ENCODE results near the gene DPYSL3. TPM values are rescaled to one million over a fixed set of nuclear protein-coding genes. Genes with fewer than 3 reads are reported as not detected.
A peak's percentile ranks its signal among the peaks of the same experiment; 100 is the strongest.

Gene DPYSL3
- total RNA-seq, 1 experiment from 2014 or later = 17.2 TPM

GRCh38 chr5:147382776-147383175, 127.1 kb downstream of the DPYSL3 start:
- Histone ChIP-seq H3K4me2 (ENCODE audit: low read length) (peak overlapping the region; percentile 44), H3K27me3 (ENCODE audit: insufficient read depth, low read length) (no peaks in the 10 kb centered on the region), H3K9me2 (ENCODE audit: insufficient read depth) (no peaks in the 10 kb centered on the region), H3K9ac (ENCODE audit: low read length) (no peak overlapping the region), H3K4me1 (ENCODE audit: control insufficient read depth in 1 of 2, insufficient read depth in 2 of 2, low read length in 2 of 2) (peaks cover 0 to 6% of the 10 kb centered on the region in 2 experiments; a peak in 3 of 4 replicates), H3K27ac (ENCODE audit: low read depth, low read length) (no peak overlapping the region; the same call in 1 of the 2 replicates), H2AFZ (ENCODE audit: low read depth, low read length, poor library complexity, severe bottlenecking) (peak overlapping the region; percentile 57), H3K79me2 (ENCODE audit: insufficient read depth, low read length) (no peaks in the 10 kb centered on the region), H3K9me3 (ENCODE audit: control insufficient read depth in 1 of 2, insufficient read depth in 1 of 2, low read depth in 1 of 2, low read length in 2 of 2) (no peaks in the 10 kb centered on the region), H3K36me3 (ENCODE audit: control insufficient read depth in 1 of 2, insufficient read depth in 2 of 2, low read length in 2 of 2) (no peaks in the 10 kb centered on the region), H4K20me1 (ENCODE audit: insufficient read depth) (no peaks in the 10 kb centered on the region), H3K4me3 (replicated peaks in 1 of 2; ENCODE audit: low read depth in 1 of 2, low read length in 2 of 2) (peak overlapping the region; percentile 16 to 25; a peak in 2 of 4 replicates)
- intact Hi-C loops (cut with micrococcal nuclease) = no loop called here
- RAD21 ChIA-PET (ENCODE audit: low non-redundant PET in 1 of 2, low total read pairs in 2 of 2, uncharacterized antibody in 2 of 2, unreplicated experiment in 2 of 2) = no interaction called here
- peak; percentile 41; the same call in 1 of the 2 replicates for TF ChIP-seq POLR2AphosphoS5 (IDR thresholded peaks at IDR 0.05; ENCODE audit: low read depth, low read length)
- no peak for TF ChIP-seq SIN3A (IDR thresholded peaks at IDR 0.05; ENCODE audit: low read depth)
- TF ChIP-seq, protein P1, sequence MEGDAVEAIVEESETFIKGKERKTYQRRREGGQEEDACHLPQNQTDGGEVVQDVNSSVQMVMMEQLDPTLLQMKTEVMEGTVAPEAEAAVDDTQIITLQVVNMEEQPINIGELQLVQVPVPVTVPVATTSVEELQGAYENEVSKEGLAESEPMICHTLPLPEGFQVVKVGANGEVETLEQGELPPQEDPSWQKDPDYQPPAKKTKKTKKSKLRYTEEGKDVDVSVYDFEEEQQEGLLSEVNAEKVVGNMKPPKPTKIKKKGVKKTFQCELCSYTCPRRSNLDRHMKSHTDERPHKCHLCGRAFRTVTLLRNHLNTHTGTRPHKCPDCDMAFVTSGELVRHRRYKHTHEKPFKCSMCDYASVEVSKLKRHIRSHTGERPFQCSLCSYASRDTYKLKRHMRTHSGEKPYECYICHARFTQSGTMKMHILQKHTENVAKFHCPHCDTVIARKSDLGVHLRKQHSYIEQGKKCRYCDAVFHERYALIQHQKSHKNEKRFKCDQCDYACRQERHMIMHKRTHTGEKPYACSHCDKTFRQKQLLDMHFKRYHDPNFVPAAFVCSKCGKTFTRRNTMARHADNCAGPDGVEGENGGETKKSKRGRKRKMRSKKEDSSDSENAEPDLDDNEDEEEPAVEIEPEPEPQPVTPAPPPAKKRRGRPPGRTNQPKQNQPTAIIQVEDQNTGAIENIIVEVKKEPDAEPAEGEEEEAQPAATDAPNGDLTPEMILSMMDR (IDR thresholded peaks at IDR 0.05 in 2 of 3, conservative IDR thresholded peaks at IDR 0.05 in 1 of 3; ENCODE audit: borderline replicate concordance in 1 of 3, insufficient read depth in 1 of 3, low read depth in 2 of 3, low read length in 2 of 3) = no peak
- TF ChIP-seq YY1 (IDR thresholded peaks at IDR 0.05; ENCODE audit: extremely low read depth, insufficient replicate concordance, low read depth, low read length) = no peak
- TF ChIP-seq EZH2phosphoT487 (IDR thresholded peaks at IDR 0.05; ENCODE audit: borderline replicate concordance) = no peak
- TF ChIP-seq, protein P2, sequence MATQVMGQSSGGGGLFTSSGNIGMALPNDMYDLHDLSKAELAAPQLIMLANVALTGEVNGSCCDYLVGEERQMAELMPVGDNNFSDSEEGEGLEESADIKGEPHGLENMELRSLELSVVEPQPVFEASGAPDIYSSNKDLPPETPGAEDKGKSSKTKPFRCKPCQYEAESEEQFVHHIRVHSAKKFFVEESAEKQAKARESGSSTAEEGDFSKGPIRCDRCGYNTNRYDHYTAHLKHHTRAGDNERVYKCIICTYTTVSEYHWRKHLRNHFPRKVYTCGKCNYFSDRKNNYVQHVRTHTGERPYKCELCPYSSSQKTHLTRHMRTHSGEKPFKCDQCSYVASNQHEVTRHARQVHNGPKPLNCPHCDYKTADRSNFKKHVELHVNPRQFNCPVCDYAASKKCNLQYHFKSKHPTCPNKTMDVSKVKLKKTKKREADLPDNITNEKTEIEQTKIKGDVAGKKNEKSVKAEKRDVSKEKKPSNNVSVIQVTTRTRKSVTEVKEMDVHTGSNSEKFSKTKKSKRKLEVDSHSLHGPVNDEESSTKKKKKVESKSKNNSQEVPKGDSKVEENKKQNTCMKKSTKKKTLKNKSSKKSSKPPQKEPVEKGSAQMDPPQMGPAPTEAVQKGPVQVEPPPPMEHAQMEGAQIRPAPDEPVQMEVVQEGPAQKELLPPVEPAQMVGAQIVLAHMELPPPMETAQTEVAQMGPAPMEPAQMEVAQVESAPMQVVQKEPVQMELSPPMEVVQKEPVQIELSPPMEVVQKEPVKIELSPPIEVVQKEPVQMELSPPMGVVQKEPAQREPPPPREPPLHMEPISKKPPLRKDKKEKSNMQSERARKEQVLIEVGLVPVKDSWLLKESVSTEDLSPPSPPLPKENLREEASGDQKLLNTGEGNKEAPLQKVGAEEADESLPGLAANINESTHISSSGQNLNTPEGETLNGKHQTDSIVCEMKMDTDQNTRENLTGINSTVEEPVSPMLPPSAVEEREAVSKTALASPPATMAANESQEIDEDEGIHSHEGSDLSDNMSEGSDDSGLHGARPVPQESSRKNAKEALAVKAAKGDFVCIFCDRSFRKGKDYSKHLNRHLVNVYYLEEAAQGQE (IDR thresholded peaks at IDR 0.05; ENCODE audit: low read depth) = no peak
- TF ChIP-seq ZFX (IDR thresholded peaks at IDR 0.05) = no peak
- no peak for TF ChIP-seq ZNF274 (IDR thresholded peaks at IDR 0.05; ENCODE audit: low read depth, low read length)
- POLR2A ChIA-PET = no interaction called here
- CTCF ChIA-PET = interaction anchor here (1.4 to 1.6 kb wide), 2 partner anchors 13 to 194 kb away, joined by 4 to 5 read pairs; no protein-coding TSS in a partner anchor
- ATAC-seq (peak; percentile 65), DNase-seq (ENCODE audit: low read depth, low spot score) (no peak)
- no TSS peak for BruUV-seq (replicated peaks)
